HepG2 (cell line): ENCODE measurements around the gene PIM1. TPM values are rescaled to one million over a fixed set of nuclear protein-coding genes. Genes with fewer than 3 reads are reported as not detected.
A peak's percentile ranks its signal among the peaks of the same experiment; 100 is the strongest.

Source experiments
- ARID2 ChIP-seq: sonication (generic); formaldehyde crosslinking; IDR thresholded peaks from 2 replicates; pipeline ENCODE4 v1.8.1; 2022; ENCODE audit warnings: mild to moderate bottlenecking, missing genetic modification reagents, borderline replicate concordance
- CBX5 ChIP-seq: sonication (generic); formaldehyde crosslinking; IDR thresholded peaks from 2 replicates; pipeline ENCODE4 v1.4.0; 2020; ENCODE audit warnings: missing genetic modification reagents, borderline replicate concordance
- E2F5 ChIP-seq: sonication (generic); formaldehyde crosslinking; conservative IDR thresholded peaks from 2 replicates; pipeline ENCODE4 v1.4.0; 2020; ENCODE audit warnings: missing genetic modification reagents
- ELF4 ChIP-seq: sonication (generic); formaldehyde crosslinking; IDR thresholded peaks from 2 replicates; pipeline ENCODE4 v1.5.0; 2020; ENCODE audit warnings: missing genetic modification reagents, mild to moderate bottlenecking, moderate library complexity, borderline replicate concordance
- MXD4 ChIP-seq: IDR thresholded peaks from 2 replicates; pipeline ENCODE4 v1.6.1; 2016; ENCODE audit warnings: mild to moderate bottlenecking, missing biosample characterization, missing genetic modification reagents
- MXI1 ChIP-seq: IDR thresholded peaks from 3 replicates; pipeline ENCODE4 v1.6.1; 2012; ENCODE audit warnings: low read depth, low read length, inconsistent platforms, borderline replicate concordance
- NR2F6 ChIP-seq, 2 experiments: IDR thresholded peaks; 2 replicates each; pipeline ENCODE4 v1.6.1; 2016; ENCODE audit warnings: antibody characterized with exemption in 1 of 2, mild to moderate bottlenecking in 1 of 2
- PITX1 ChIP-seq: sonication (generic); formaldehyde crosslinking; IDR thresholded peaks from 2 replicates; pipeline ENCODE4 v1.5.1; 2020; ENCODE audit warnings: mild to moderate bottlenecking, missing genetic modification reagents
- SMAD3 ChIP-seq: sonication (generic); formaldehyde crosslinking; IDR thresholded peaks from 2 replicates; pipeline ENCODE4 v1.4.0; 2020; ENCODE audit warnings: missing genetic modification reagents
- SOX5 ChIP-seq: IDR thresholded peaks from 2 replicates; pipeline ENCODE4 v1.6.1; 2016; ENCODE audit warnings: borderline replicate concordance
- TBX2 ChIP-seq: sonication (generic); formaldehyde crosslinking; IDR thresholded peaks from 2 replicates; pipeline ENCODE4 v1.5.0; 2020; ENCODE audit warnings: missing genetic modification reagents, mild to moderate bottlenecking, borderline replicate concordance
- TRAFD1 ChIP-seq: sonication (generic); formaldehyde crosslinking; IDR thresholded peaks from 2 replicates; pipeline ENCODE4 v1.5.1; 2020; ENCODE audit warnings: missing genetic modification reagents, mild to moderate bottlenecking, borderline replicate concordance
- ZBTB2 ChIP-seq: sonication (generic); formaldehyde crosslinking; IDR thresholded peaks from 2 replicates; pipeline ENCODE4 v1.8.0; 2022; ENCODE audit warnings: low read depth, missing genetic modification reagents
- ZBTB4 ChIP-seq: sonication (generic); formaldehyde crosslinking; IDR thresholded peaks from 2 replicates; pipeline ENCODE4 v1.4.0; 2020; ENCODE audit warnings: missing genetic modification reagents, mild to moderate bottlenecking, borderline replicate concordance
- ZNF704 ChIP-seq: sonication (generic); formaldehyde crosslinking; IDR thresholded peaks from 2 replicates; pipeline ENCODE4 v1.8.1; 2023; ENCODE audit warnings: mild to moderate bottlenecking, inconsistent platforms, moderate library complexity, missing genetic modification reagents, borderline replicate concordance
- ZNF746 ChIP-seq: sonication (generic); formaldehyde crosslinking; IDR thresholded peaks from 2 replicates; pipeline ENCODE4 v1.8.0; 2022; ENCODE audit warnings: mild to moderate bottlenecking, missing genetic modification reagents
- ZNF788 ChIP-seq: sonication (generic); formaldehyde crosslinking; IDR thresholded peaks from 2 replicates; pipeline ENCODE4 v1.5.0; 2020; ENCODE audit warnings: mild to moderate bottlenecking, missing genetic modification reagents, borderline replicate concordance
- polyA plus RNA-seq, 8 experiments: library from polyadenylated mRNA; depleted of rRNA in 3 of 8; stranded (reverse) in 7 of 8; unstranded in 1 of 8; fragments of >200 nt; fragmentation: Illumina TruSeq in 4 of 8; extraction: Trizol in 4 of 8; gene quantifications; 2 replicates each; pipeline versions ENCODE4 v1.2.1 to v1.2.3, GENCODE V29; 2011 to 2016; ENCODE audit warnings: low read depth in 4 of 8, missing spikeins in 1 of 8, mixed read lengths in 1 of 8; ENCODE audit not compliant: insufficient read depth in 1 of 8
- total RNA-seq, 5 experiments: library from RNA; depleted of rRNA; stranded (reverse); fragments of >200 nt; fragmentation: Illumina TruSeq; extraction: Trizol; gene quantifications; 2 replicates each; pipeline ENCODE4 v1.2.3, GENCODE V29; 2016; ENCODE audit warnings: low read depth in 1 of 5

PIM1 gene
- total and polyA plus RNA-seq, 2 of the 13 experiments (the other 11 are each of a cell fraction or from before 2014, with no cell fraction given) = 29.4 to 117 TPM

- no peak for TF ChIP-seq E2F5 (CRISPR knock-in tag)
- TF ChIP-seq MXD4 (CRISPR knock-in tag) = no peak
- peak; percentile 38; the same call in 1 of the 2 replicates for TF ChIP-seq ZBTB2 (CRISPR knock-in tag)
- TF ChIP-seq TBX2 (CRISPR knock-in tag) = no peak
- TF ChIP-seq MXI1 = no peak
- TF ChIP-seq ZNF746 (CRISPR knock-in tag) = 0 out of 2 replicates have a peak, but pooled peaks have one; percentile 17
- TF ChIP-seq NR2F6 (IDR thresholded peaks at IDR 0.05) = no peak
- no peak for TF ChIP-seq NR2F6 (CRISPR knock-in tag; IDR thresholded peaks at IDR 0.05)
- no peak for TF ChIP-seq TRAFD1 (CRISPR knock-in tag)
- TF ChIP-seq SOX5 (CRISPR knock-in tag) = no peak
- no peak for TF ChIP-seq PITX1 (CRISPR knock-in tag)
- no peak for TF ChIP-seq ELF4 (CRISPR knock-in tag)
- TF ChIP-seq CBX5 (CRISPR knock-in tag) = no peak
- no peak for TF ChIP-seq ZNF788 (CRISPR knock-in tag)
- no peak for TF ChIP-seq ZBTB4 (CRISPR knock-in tag)
- no peak for TF ChIP-seq ZNF704
- no peak for TF ChIP-seq ARID2 (CRISPR knock-in tag)
- no peak for TF ChIP-seq SMAD3 (CRISPR knock-in tag)
Measured at GRCh38 chr6:37170273-37171200, 585 bp downstream of the PIM1 start (continued).
